ENCODE measurements around the gene DUSP18. TPM values are rescaled to one million over a fixed set of nuclear protein-coding genes. Genes with fewer than 3 reads are reported as not detected.
A peak's percentile ranks its signal among the peaks of the same experiment; 100 is the strongest.
"Not testable (repeated sequence)": the region's sequence is repeated elsewhere in the genome, so short reads cannot be mapped to it uniquely, and the experiment has no call there.

Gene DUSP18
- polyA plus RNA-seq (2013): 10.8 TPM

GRCh38 chr22:30667494-30668385 is at the start of gene DUSP18:
TSS of gene DUSP18 (minus strand) at chr22:30667875. CDS start at chr22:30664003, 3,872 bp downstream.
- Histone ChIP-seq H3K4me3 (ENCODE audit: control insufficient read depth in 1 of 7, extremely low read depth in 1 of 7, insufficient read depth in 4 of 7, low read depth in 2 of 7, low read length in 6 of 7) (peak within 1 kb of the TSS; percentile 64 to 95 (median 87)), H3K27ac (ENCODE audit: insufficient read depth in 1 of 2, low read depth in 1 of 2, low read length in 2 of 2, poor library complexity in 1 of 2, severe bottlenecking in 2 of 2) (peak within 1 kb of the TSS in 1 of 2 experiments; percentile 70), H3K4me1 (ENCODE audit: control extremely low read depth in 1 of 4, control insufficient read depth in 4 of 4, insufficient read depth in 4 of 4, low read length in 3 of 4) (peaks cover 2 to 18% (median 14%) of the 10 kb centered on the region in 4 experiments), H3K36me3 (ENCODE audit: control insufficient read depth in 4 of 4, insufficient read depth in 4 of 4, low read length in 3 of 4) (peaks cover 3 to 18% (median 11%) of the 10 kb centered on the region in 4 experiments), H3K9me3 (ENCODE audit: control extremely low read depth in 1 of 5, control insufficient read depth in 4 of 5, insufficient read depth in 2 of 5, low read depth in 1 of 5, low read length in 4 of 5) (no peaks in the 10 kb centered on the region), H3K27me3 (replicated peaks in 2 of 5; ENCODE audit: control insufficient read depth in 4 of 5, insufficient read depth in 5 of 5, low read length in 4 of 5) (peaks cover 0 to 9% (median 4%) of the 10 kb centered on the region in 5 experiments)
- POLR2A ChIA-PET: no interaction called here
- CTCF ChIA-PET: interaction anchor here (1.0 to 1.8 kb wide), 2 partner anchors 33 kb away, joined by 5 to 8 read pairs; no protein-coding TSS in a partner anchor
- WGBS (ENCODE audit: insufficient coverage): under 1% methylated on average over 61 of the region's 77 CpGs
- peak; percentile 85 to 93 (median 91) for DNase-seq

DNA sequence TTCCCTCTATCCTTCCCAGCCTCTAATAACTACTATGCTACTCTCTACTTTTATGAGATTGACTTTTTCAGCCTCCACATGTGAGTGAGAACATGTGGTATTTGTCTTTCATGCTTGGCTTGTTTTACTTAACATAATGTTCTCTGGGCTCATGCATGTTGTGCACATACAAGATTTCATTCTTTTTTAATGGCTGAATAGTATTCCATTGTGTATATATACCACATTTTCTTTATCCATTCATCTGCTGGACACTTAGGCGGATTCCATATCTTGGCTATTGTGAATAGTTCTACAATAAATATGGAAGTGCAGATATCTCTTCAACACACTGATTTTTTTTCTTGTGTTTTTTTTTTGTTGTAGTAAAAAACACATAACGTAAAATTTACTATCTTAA is 46.4 kb upstream of the DUSP18 start:
- ChIA-PET CTCF (no interaction called here), POLR2A (no interaction called here)
- no peaks in the 10 kb centered on the region for H3K36me3 ChIP-seq (ENCODE audit: control insufficient read depth in 4 of 4, insufficient read depth in 4 of 4, low read length in 3 of 4)
- no peaks in the 10 kb centered on the region for H3K27me3 ChIP-seq (replicated peaks in 2 of 5; ENCODE audit: control insufficient read depth in 4 of 5, insufficient read depth in 5 of 5, low read length in 4 of 5)
- no peak overlapping the region for H3K27ac ChIP-seq (ENCODE audit: insufficient read depth in 1 of 2, low read depth in 1 of 2, low read length in 2 of 2, poor library complexity in 1 of 2, severe bottlenecking in 2 of 2)
- WGBS (ENCODE audit: insufficient coverage): no CpG with 5 or more reads among the region's 2 CpGs
- no peak overlapping the region for H3K4me3 ChIP-seq (ENCODE audit: control insufficient read depth in 1 of 7, extremely low read depth in 1 of 7, insufficient read depth in 4 of 7, low read depth in 2 of 7, low read length in 6 of 7)
- H3K4me1 ChIP-seq (ENCODE audit: control extremely low read depth in 1 of 4, control insufficient read depth in 4 of 4, insufficient read depth in 4 of 4, low read length in 3 of 4): no peaks in the 10 kb centered on the region
- no peak for DNase-seq
- H3K9me3 ChIP-seq (ENCODE audit: control extremely low read depth in 1 of 5, control insufficient read depth in 4 of 5, insufficient read depth in 2 of 5, low read depth in 1 of 5, low read length in 4 of 5): no peaks in the 10 kb centered on the region

GRCh38 chr22:30712094-30712493 is 44.4 kb upstream of the DUSP18 start:
- Histone ChIP-seq H3K27ac (ENCODE audit: insufficient read depth in 1 of 2, low read depth in 1 of 2, low read length in 2 of 2, poor library complexity in 1 of 2, severe bottlenecking in 2 of 2) (no peak overlapping the region), H3K27me3 (replicated peaks in 2 of 5; ENCODE audit: control insufficient read depth in 4 of 5, insufficient read depth in 5 of 5, low read length in 4 of 5) (no peaks in the 10 kb centered on the region), H3K9me3 (ENCODE audit: control extremely low read depth in 1 of 5, control insufficient read depth in 4 of 5, insufficient read depth in 2 of 5, low read depth in 1 of 5, low read length in 4 of 5) (no peaks in the 10 kb centered on the region), H3K4me3 (ENCODE audit: control insufficient read depth in 1 of 7, extremely low read depth in 1 of 7, insufficient read depth in 4 of 7, low read depth in 2 of 7, low read length in 6 of 7) (no peak overlapping the region), H3K4me1 (ENCODE audit: control extremely low read depth in 1 of 4, control insufficient read depth in 4 of 4, insufficient read depth in 4 of 4, low read length in 3 of 4) (no peaks in the 10 kb centered on the region), H3K36me3 (ENCODE audit: control insufficient read depth in 4 of 4, insufficient read depth in 4 of 4, low read length in 3 of 4) (no peaks in the 10 kb centered on the region)
- ChIA-PET POLR2A (interaction anchor here (0.5 to 0.6 kb wide), 3 partner anchors 84 to 474 kb away, joined by 3 to 8 read pairs (median 5); partner anchors contain the start of gene PES1), CTCF (no interaction called here)
- WGBS (ENCODE audit: insufficient coverage): 100% methylated on average over 1 of the region's 1 CpG
- DNase-seq: no peak

DNA sequence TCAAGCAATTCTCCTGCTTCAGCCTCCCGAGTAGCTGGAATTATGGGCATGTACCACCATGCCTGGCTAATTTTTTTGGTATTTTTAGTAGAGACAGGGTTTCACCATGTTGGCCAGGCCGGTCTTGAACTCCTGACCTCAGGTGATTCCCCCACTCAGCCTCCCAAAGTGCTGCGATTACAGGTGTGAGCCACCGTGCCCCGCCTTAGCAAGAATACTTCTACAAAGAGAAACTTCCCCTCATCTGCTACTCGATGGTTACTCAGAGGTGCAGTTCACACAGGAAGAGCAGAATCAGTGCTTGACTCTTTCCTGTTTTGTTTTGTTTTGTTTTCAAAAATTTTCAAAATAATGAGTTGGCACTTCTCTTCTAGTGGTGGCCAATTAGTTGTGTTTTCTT is 42.3 kb upstream of the DUSP18 start:
- H3K4me1 ChIP-seq (ENCODE audit: control extremely low read depth in 1 of 4, control insufficient read depth in 4 of 4, insufficient read depth in 4 of 4, low read length in 3 of 4); H3K4me3 ChIP-seq (ENCODE audit: control insufficient read depth in 1 of 7, extremely low read depth in 1 of 7, insufficient read depth in 4 of 7, low read depth in 2 of 7, low read length in 6 of 7); CTCF ChIA-PET; H3K36me3 ChIP-seq (ENCODE audit: control insufficient read depth in 4 of 4, insufficient read depth in 4 of 4, low read length in 3 of 4); H3K27me3 ChIP-seq (replicated peaks in 2 of 5; ENCODE audit: control insufficient read depth in 4 of 5, insufficient read depth in 5 of 5, low read length in 4 of 5); H3K27ac ChIP-seq (ENCODE audit: insufficient read depth in 1 of 2, low read depth in 1 of 2, low read length in 2 of 2, poor library complexity in 1 of 2, severe bottlenecking in 2 of 2); H3K9me3 ChIP-seq (ENCODE audit: control extremely low read depth in 1 of 5, control insufficient read depth in 4 of 5, insufficient read depth in 2 of 5, low read depth in 1 of 5, low read length in 4 of 5); DNase-seq: not testable (repeated sequence)
- WGBS (ENCODE audit: insufficient coverage): 100% methylated on average over 2 of the region's 6 CpGs
- POLR2A ChIA-PET: interaction anchor here (0.6 kb wide), 1 partner anchor 234 kb away, joined by 6 read pairs; no protein-coding TSS in a partner anchor

DNA sequence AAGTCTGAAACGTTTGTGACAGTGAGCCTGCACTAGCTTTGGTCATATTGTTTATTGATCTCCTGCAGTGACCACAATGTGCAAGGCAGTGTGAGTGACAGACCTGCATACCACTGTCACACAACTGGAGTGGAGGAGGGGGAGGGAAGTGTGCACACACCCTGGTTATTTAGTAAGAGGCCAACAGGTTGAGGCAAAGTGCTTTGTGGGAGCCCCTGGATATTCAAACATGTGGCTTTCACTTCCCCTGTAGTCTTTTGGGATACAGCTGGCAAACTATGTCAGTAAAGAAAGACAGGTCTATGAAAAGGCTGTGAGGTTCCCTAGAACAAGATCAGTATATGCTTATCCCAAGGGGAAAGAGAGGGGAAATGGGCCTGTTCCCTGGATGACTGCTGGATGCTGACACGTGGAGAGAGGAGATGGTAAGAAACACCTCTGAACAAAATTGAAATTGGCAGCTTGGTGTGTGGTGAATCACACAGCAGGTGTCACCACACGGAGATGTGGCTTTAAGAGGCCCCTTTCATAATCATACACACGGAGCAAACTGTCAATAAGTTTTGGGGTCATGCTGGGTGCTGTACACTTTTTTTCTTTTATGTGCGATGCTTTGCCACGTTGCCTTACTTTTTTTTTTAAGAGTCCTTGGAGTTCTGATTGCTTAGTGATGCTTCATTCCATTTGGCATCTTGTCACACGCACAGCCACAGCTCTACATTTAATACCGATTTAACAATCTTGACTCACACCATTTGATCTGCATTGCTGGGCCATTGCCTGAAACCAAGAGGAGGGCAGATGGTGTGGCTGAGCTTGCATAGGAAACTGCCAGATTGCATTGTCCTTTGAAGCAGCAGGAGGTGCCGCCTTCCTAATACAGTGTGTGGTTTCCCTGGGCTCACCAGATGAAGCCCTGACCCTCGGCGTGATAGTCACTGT is 38.3 kb upstream of the DUSP18 start:
- DNase-seq: no peak
- no peaks in the 10 kb centered on the region for H3K27me3 ChIP-seq (replicated peaks in 2 of 5; ENCODE audit: control insufficient read depth in 4 of 5, insufficient read depth in 5 of 5, low read length in 4 of 5)
- H3K4me1 ChIP-seq (ENCODE audit: control extremely low read depth in 1 of 4, control insufficient read depth in 4 of 4, insufficient read depth in 4 of 4, low read length in 3 of 4): no peaks in the 10 kb centered on the region
- H3K4me3 ChIP-seq (ENCODE audit: control insufficient read depth in 1 of 7, extremely low read depth in 1 of 7, insufficient read depth in 4 of 7, low read depth in 2 of 7, low read length in 6 of 7): no peak overlapping the region
- no peaks in the 10 kb centered on the region for H3K36me3 ChIP-seq (ENCODE audit: control insufficient read depth in 4 of 4, insufficient read depth in 4 of 4, low read length in 3 of 4)
- CTCF ChIA-PET: interaction anchor here (1.0 kb wide), 1 partner anchor 37 kb away, joined by 3 read pairs; no protein-coding TSS in a partner anchor
- 86% methylated on average over 11 of the region's 11 CpGs for WGBS (ENCODE audit: insufficient coverage)
- no peak overlapping the region for H3K27ac ChIP-seq (ENCODE audit: insufficient read depth in 1 of 2, low read depth in 1 of 2, low read length in 2 of 2, poor library complexity in 1 of 2, severe bottlenecking in 2 of 2)
- POLR2A ChIA-PET: no interaction called here
- no peaks in the 10 kb centered on the region for H3K9me3 ChIP-seq (ENCODE audit: control extremely low read depth in 1 of 5, control insufficient read depth in 4 of 5, insufficient read depth in 2 of 5, low read depth in 1 of 5, low read length in 4 of 5)

DNA sequence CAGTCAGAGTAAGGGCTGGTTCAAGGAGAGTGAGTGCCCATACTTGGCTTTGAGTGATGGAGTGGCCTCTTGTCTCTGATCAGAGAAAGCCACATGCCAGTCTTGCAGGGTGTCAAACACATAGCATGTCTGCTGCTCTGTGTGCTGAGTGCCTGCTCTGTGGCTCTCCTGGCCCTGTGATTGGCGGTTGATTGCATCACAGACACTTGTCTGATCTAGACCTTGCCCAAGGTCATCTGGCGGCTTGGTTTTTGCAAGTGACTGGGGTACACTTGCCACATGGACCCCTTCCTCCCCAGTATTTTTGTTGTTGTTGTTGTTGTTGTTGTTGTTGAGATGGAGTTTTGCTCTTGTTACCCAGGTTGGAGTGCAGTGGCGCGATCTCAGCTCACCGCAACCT is 37.3 kb upstream of the DUSP18 start:
- Histone ChIP-seq H3K4me3 (ENCODE audit: control insufficient read depth in 1 of 7, extremely low read depth in 1 of 7, insufficient read depth in 4 of 7, low read depth in 2 of 7, low read length in 6 of 7) (no peak overlapping the region), H3K9me3 (ENCODE audit: control extremely low read depth in 1 of 5, control insufficient read depth in 4 of 5, insufficient read depth in 2 of 5, low read depth in 1 of 5, low read length in 4 of 5) (no peaks in the 10 kb centered on the region), H3K27ac (ENCODE audit: insufficient read depth in 1 of 2, low read depth in 1 of 2, low read length in 2 of 2, poor library complexity in 1 of 2, severe bottlenecking in 2 of 2) (no peak overlapping the region), H3K4me1 (ENCODE audit: control extremely low read depth in 1 of 4, control insufficient read depth in 4 of 4, insufficient read depth in 4 of 4, low read length in 3 of 4) (no peaks in the 10 kb centered on the region), H3K27me3 (replicated peaks in 2 of 5; ENCODE audit: control insufficient read depth in 4 of 5, insufficient read depth in 5 of 5, low read length in 4 of 5) (no peaks in the 10 kb centered on the region), H3K36me3 (ENCODE audit: control insufficient read depth in 4 of 4, insufficient read depth in 4 of 4, low read length in 3 of 4) (no peaks in the 10 kb centered on the region)
- WGBS (ENCODE audit: insufficient coverage): 100% methylated on average over 2 of the region's 5 CpGs
- ChIA-PET POLR2A (no interaction called here), CTCF (no interaction called here)
- DNase-seq: no peak

Measured in common myeloid progenitor, CD34-positive (primary cell).